Uterus (tissue), 4 donors: ENCODE data around the gene COL9A3. TPM values are rescaled to one million over a fixed set of nuclear protein-coding genes. Genes with fewer than 3 reads are reported as not detected.

Experiments used
- DNase-seq, 2 donors: peaks; one replicate each; pipeline ENCODE4 v3.0.0-alpha.2; 2019 to 2020
- H3K27ac ChIP-seq, 2 donors: fragments of 200-600 bp; sonication (generic); 1 replicate in 1 of 2; 2 replicates in 1 of 2; pipeline ENCODE4 v1.5.1; 2016 to 2018
- H3K27me3 ChIP-seq, 2 donors: fragments of 200-600 bp; sonication (generic); one replicate each; pipeline ENCODE4 v1.5.1; 2018 to 2019; ENCODE audit warnings: control low read depth in 1 of 2
- H3K36me3 ChIP-seq, 2 donors: fragments of 200-600 bp; sonication (generic); one replicate each; pipeline ENCODE4 v1.5.1; 2019; ENCODE audit warnings: control low read depth in 1 of 2
- H3K4me1 ChIP-seq, 2 donors: fragments of 200-600 bp; sonication (generic); one replicate each; pipeline ENCODE4 v1.5.1; 2018 to 2019; ENCODE audit warnings: control low read depth in 1 of 2
- H3K4me3 ChIP-seq, 2 donors: fragments of 200-600 bp; sonication (generic); 1 replicate in 1 of 2; 2 replicates in 1 of 2; pipeline ENCODE4 v1.5.1; 2018 to 2019; ENCODE audit warnings: mild to moderate bottlenecking in 1 of 2
- H3K9me3 ChIP-seq, 2 donors: fragments of 200-600 bp; sonication (generic); one replicate each; pipeline ENCODE4 v1.5.1; 2019; ENCODE audit warnings: control low read depth in 1 of 2
- POLR2A ChIP-seq, 2 donors: fragments of 450-650 bp; IDR thresholded peaks; one replicate each; pipeline ENCODE4 v1.6.1; 2016; ENCODE audit warnings: antibody characterized with exemption in 2 of 2, mild to moderate bottlenecking in 1 of 2, moderate library complexity in 1 of 2
- intact Hi-C: fragments of 100-400 bp; cut with DNase I; formaldehyde crosslinking; loops from one replicate; pipeline ENCODE4 v1.15.1; 2023; ENCODE audit warnings: low total_unique reads
- total RNA-seq, 4 donors: library from RNA; depleted of rRNA in 3 of 4; stranded (reverse); fragments of >200 nt in 3 of 4; gene quantifications; one replicate each; pipeline versions ENCODE4 v1.1.0 to v1.2.4, GENCODE V29; 2014 to 2023
- TF ChIP-seq, protein P1 (sequence below), 4 experiments: fragments of 200-600 bp in 2 of 4; fragments of 450-650 bp in 2 of 4; sonication (generic) in 2 of 4; IDR thresholded peaks; one replicate each; pipeline ENCODE4 v1.5.1; 2016 to 2019; ENCODE audit warnings: antibody characterized with exemption in 4 of 4, mild to moderate bottlenecking in 2 of 4, moderate library complexity in 1 of 4
- donor health status: DM: yes; HTN: yes; CAD: no.

COL9A3 gene
- total RNA-seq, 4 donors from 2014 or later, result 0.59 to 75.4 (median 16.3) TPM

DNA sequence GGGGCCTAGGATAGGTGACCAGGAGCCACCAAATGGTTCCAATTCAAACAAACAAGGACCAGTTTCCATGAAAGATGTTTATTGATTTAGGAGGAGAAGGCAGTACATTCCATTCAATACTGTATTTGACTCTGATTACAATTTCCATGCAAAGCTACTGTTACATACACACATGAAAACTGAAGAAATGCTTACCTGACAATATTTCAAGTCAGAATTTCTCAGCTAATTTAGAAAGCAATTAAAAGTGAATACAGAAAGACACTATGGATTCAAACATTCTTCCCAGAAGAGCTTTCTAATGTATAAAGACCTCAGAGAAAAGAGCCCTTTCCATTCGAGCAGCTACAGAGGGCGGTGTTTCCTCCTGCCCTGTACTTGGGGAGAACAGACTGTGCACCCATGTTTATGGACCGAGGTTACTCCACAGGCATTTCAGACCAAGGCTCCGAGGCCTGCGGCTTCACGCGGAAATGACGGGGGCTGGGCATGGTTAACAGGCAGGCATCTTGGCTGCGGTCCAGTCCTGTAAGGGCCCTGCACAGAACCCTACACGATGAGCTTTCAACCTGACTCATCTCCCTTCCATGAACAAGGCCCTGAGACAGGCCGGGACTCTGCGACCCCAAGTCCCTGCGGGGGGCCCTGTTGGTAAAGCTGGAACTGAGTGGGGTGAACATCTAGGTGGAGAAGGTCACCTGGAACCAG, 70.5 kb downstream of the COL9A3 start:
- no peak overlapping the region for H3K4me3 ChIP-seq
- H3K9me3 ChIP-seq, result no peaks in the 10 kb centered on the region
- H3K36me3 ChIP-seq, result no peaks in the 10 kb centered on the region
- no peak for DNase-seq
- no peaks in the 10 kb centered on the region for H3K27me3 ChIP-seq
- H3K4me1 ChIP-seq, result no peaks in the 10 kb centered on the region
- no peak overlapping the region for H3K27ac ChIP-seq
- intact Hi-C loops, result no loop called here
- TF ChIP-seq POLR2A (IDR thresholded peaks at IDR 0.05), result no peak
- TF ChIP-seq, protein P1, sequence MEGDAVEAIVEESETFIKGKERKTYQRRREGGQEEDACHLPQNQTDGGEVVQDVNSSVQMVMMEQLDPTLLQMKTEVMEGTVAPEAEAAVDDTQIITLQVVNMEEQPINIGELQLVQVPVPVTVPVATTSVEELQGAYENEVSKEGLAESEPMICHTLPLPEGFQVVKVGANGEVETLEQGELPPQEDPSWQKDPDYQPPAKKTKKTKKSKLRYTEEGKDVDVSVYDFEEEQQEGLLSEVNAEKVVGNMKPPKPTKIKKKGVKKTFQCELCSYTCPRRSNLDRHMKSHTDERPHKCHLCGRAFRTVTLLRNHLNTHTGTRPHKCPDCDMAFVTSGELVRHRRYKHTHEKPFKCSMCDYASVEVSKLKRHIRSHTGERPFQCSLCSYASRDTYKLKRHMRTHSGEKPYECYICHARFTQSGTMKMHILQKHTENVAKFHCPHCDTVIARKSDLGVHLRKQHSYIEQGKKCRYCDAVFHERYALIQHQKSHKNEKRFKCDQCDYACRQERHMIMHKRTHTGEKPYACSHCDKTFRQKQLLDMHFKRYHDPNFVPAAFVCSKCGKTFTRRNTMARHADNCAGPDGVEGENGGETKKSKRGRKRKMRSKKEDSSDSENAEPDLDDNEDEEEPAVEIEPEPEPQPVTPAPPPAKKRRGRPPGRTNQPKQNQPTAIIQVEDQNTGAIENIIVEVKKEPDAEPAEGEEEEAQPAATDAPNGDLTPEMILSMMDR (IDR thresholded peaks at IDR 0.05), result no peak

DNA sequence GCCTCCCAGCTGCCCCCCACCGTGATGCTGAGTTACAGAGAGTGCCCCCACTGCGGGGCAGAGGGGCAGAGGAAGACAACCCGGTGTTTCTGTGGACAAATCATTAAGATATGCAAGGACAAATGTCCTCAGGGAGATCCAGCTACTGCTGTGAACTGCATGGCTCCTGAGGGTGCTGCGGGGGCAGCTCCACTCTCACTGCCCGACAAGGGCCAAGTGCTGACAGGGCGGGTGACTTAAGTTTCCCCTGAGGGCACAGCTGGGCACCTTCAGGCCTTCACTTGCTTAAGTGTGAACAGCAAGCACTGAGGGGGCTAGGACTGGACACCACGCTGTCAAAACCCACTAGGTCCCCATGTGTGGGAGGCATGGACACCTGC, 71.0 kb downstream of the COL9A3 start:
- no peak overlapping the region for H3K4me3 ChIP-seq
- H3K9me3 ChIP-seq, result no peaks in the 10 kb centered on the region
- H3K27ac ChIP-seq, result no peak overlapping the region
- TF ChIP-seq, protein P1 (IDR thresholded peaks at IDR 0.05), result no peak
- TF ChIP-seq POLR2A (IDR thresholded peaks at IDR 0.05), result no peak
- no peaks in the 10 kb centered on the region for H3K36me3 ChIP-seq
- H3K4me1 ChIP-seq, result no peaks in the 10 kb centered on the region
- no peak for DNase-seq
- no peaks in the 10 kb centered on the region for H3K27me3 ChIP-seq
- intact Hi-C loops, result no loop called here

DNA sequence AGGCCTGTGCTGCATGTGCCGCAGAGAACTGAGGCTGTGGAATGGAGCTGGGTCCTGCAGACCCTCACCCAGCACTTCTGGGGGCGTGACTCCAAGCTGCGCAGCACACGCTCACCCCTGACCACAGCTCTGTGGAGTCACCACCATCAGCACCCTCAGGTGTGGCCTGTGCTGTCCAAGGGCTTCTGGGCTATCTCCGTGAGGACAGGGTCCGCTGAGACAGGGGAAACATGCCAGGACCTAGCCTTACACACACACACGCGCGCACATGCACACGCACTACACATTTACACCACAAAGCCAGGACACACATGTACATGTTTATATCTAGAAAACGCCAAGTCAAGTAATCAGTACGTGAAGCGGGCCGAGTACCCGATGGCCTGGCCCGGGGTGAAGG, 71.6 kb downstream of the COL9A3 start:
- no peak for DNase-seq
- no peaks in the 10 kb centered on the region for H3K4me1 ChIP-seq
- no peak for TF ChIP-seq POLR2A (IDR thresholded peaks at IDR 0.05)
- TF ChIP-seq, protein P1 (IDR thresholded peaks at IDR 0.05), result no peak
- H3K4me3 ChIP-seq, result no peak overlapping the region
- H3K27ac ChIP-seq, result no peak overlapping the region
- H3K36me3 ChIP-seq, result no peaks in the 10 kb centered on the region
- no peaks in the 10 kb centered on the region for H3K9me3 ChIP-seq
- intact Hi-C loops, result no loop called here
- H3K27me3 ChIP-seq, result no peaks in the 10 kb centered on the region

DNA sequence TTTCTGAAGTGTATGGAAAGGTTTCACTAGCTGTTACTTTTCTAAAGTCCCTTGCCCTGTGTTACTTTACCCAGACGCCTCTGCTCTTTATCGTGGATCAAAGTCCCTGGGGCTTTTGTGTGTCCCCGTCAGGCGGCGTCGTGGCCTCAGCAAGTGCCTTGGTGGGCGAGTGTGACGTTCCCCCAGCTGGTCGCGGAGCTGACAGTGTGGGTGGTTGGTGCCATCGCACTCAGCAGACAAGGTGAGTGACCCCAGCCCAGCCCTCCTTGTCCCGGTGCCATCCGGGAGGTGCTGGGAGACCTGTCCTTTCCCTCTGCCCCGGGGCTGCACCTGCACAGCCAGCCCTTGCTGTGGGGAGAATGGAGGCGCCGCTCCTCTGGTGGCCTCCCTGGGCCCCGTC, 72.1 kb downstream of the COL9A3 start:
- no peak overlapping the region for H3K4me3 ChIP-seq
- no peaks in the 10 kb centered on the region for H3K4me1 ChIP-seq
- no peak for DNase-seq
- no peaks in the 10 kb centered on the region for H3K9me3 ChIP-seq
- intact Hi-C loops, result no loop called here
- no peaks in the 10 kb centered on the region for H3K27me3 ChIP-seq
- H3K27ac ChIP-seq, result no peak overlapping the region
- H3K36me3 ChIP-seq, result no peaks in the 10 kb centered on the region
- no peak for TF ChIP-seq POLR2A (IDR thresholded peaks at IDR 0.05)
- TF ChIP-seq, protein P1 (IDR thresholded peaks at IDR 0.05), result no peak

DNA sequence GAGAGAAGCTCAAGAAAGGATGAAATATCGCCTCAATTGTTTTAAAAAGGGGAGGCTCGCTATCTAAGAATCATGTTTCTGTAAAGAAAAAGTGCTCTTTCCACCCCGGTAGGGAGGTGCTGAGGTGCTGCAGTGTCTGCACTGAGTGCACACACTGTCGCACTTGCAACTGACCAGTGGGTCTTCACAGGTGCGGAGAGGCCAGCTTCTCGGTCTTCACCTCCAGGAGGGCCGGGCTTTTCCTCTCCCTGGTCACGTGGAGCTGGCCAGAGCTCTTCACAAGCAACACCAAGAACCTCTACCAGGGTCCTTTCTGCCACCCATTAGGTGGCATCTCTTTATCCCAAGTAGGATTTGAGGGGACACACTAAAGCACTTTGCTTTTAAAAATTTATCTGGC, 72.6 kb downstream of the COL9A3 start:
- no peak for DNase-seq
- intact Hi-C loops, result no loop called here
- H3K9me3 ChIP-seq, result no peaks in the 10 kb centered on the region

More for the DNA sequence above, 72.6 kb downstream of the COL9A3 start:
- Histone ChIP-seq H3K36me3 (no peaks in the 10 kb centered on the region), H3K27ac (no peak overlapping the region), H3K27me3 (no peaks in the 10 kb centered on the region), H3K4me3 (no peak overlapping the region), H3K4me1 (no peaks in the 10 kb centered on the region)
- no peak for TF ChIP-seq POLR2A (IDR thresholded peaks at IDR 0.05)
- TF ChIP-seq, protein P1 (IDR thresholded peaks at IDR 0.05), result no peak
